Measurements from ENCODE around the gene KIF3C.

DNA sequence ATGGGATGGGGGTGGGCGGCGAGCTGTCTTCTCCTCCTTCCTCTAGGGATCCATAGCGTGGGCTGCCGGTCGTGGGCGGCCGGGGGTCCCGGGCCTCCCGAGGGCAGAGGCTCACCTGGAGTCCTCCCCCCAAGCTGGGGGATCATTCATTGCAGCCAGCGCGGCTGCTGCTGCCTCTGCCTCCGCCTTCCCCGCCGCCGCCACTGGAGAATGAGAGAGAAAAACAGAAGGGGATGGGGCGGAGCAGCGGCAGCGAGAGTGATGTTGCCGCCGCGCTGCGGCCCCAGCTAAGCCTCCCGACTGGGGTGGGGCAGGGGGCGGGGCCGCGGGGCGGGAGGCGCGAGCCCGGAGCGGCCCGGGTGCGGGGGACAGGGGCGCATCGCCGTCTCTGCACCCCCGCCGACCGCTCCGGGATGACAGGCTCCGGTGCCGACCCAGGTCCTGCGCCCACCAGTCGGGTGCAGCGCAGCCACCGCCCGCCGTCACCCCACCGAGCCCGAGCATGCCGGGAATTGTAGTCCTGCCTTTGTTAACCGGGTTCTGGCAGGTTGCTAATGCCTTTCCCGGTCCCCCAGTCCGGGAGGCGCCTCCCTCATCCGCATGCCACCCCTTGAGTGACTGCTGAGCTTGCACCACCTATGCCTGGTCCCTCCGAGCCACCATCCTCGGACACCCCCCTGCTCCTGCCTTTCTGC lies at the start of gene KIF3C:
- TF ChIP-seq, protein P1, sequence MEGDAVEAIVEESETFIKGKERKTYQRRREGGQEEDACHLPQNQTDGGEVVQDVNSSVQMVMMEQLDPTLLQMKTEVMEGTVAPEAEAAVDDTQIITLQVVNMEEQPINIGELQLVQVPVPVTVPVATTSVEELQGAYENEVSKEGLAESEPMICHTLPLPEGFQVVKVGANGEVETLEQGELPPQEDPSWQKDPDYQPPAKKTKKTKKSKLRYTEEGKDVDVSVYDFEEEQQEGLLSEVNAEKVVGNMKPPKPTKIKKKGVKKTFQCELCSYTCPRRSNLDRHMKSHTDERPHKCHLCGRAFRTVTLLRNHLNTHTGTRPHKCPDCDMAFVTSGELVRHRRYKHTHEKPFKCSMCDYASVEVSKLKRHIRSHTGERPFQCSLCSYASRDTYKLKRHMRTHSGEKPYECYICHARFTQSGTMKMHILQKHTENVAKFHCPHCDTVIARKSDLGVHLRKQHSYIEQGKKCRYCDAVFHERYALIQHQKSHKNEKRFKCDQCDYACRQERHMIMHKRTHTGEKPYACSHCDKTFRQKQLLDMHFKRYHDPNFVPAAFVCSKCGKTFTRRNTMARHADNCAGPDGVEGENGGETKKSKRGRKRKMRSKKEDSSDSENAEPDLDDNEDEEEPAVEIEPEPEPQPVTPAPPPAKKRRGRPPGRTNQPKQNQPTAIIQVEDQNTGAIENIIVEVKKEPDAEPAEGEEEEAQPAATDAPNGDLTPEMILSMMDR (conservative IDR thresholded peaks at IDR 0.05; ENCODE audit: low read depth, low read length): no peak
- no peak for TF ChIP-seq EZH2 (IDR thresholded peaks at IDR 0.05; ENCODE audit: borderline replicate concordance, low read depth, low read length, poor library complexity, severe bottlenecking)
